Activated naive CD8-positive, alpha-beta T cell (primary cell): ENCODE data around the gene FILIP1L.

Source experiments
- H3K27ac Mint-ChIP-seq: one replicate; pipeline ENCODE4 v1.8.0; 2021; ENCODE audit warnings: mixed read lengths
- H3K27me3 Mint-ChIP-seq: one replicate; pipeline ENCODE4 v1.8.0; 2021; ENCODE audit warnings: mixed read lengths
- H3K36me3 Mint-ChIP-seq: one replicate; pipeline ENCODE4 v1.8.0; 2021; ENCODE audit warnings: mixed read lengths
- H3K4me1 Mint-ChIP-seq: one replicate; pipeline ENCODE4 v1.8.0; 2021; ENCODE audit warnings: low read depth, mixed read lengths
- H3K4me3 Mint-ChIP-seq: one replicate; pipeline ENCODE4 v1.8.0; 2021; ENCODE audit warnings: mild to moderate bottlenecking, mixed read lengths
- H3K9me3 Mint-ChIP-seq: one replicate; pipeline ENCODE4 v1.8.0; 2021; ENCODE audit warnings: low read depth, mixed read lengths

The FILIP1L gene

GRCh38 chr3:99915906-99916432 lies 198.3 kb downstream of the FILIP1L start:
- H3K36me3 Mint-ChIP-seq, result peaks cover 14% of the 10 kb centered on the region
- no peak overlapping the region for H3K4me3 Mint-ChIP-seq
- H3K4me1 Mint-ChIP-seq, result peaks cover 2% of the 10 kb centered on the region
- no peaks in the 10 kb centered on the region for H3K27me3 Mint-ChIP-seq
- H3K27ac Mint-ChIP-seq, result no peak overlapping the region
- H3K9me3 Mint-ChIP-seq, result no peaks in the 10 kb centered on the region

GRCh38 chr3:99911433-99911832 lies 202.9 kb downstream of the FILIP1L start:
- H3K36me3 Mint-ChIP-seq, result peaks cover 10% of the 10 kb centered on the region
- H3K27ac Mint-ChIP-seq, result no peak overlapping the region
- no peaks in the 10 kb centered on the region for H3K27me3 Mint-ChIP-seq
- no peaks in the 10 kb centered on the region for H3K9me3 Mint-ChIP-seq
- peaks cover 2% of the 10 kb centered on the region for H3K4me1 Mint-ChIP-seq
- H3K4me3 Mint-ChIP-seq, result no peak overlapping the region

GRCh38 chr3:99910752-99911290 lies 203.5 kb downstream of the FILIP1L start:
- Mint-ChIP-seq H3K9me3 (no peaks in the 10 kb centered on the region), H3K4me1 (peaks cover 2% of the 10 kb centered on the region), H3K27ac (no peak overlapping the region)

GRCh38 chr3:99909714-99910495 lies 204.4 kb downstream of the FILIP1L start:
- peaks cover 4% of the 10 kb centered on the region for H3K4me1 Mint-ChIP-seq
- no peaks in the 10 kb centered on the region for H3K27me3 Mint-ChIP-seq
- H3K4me3 Mint-ChIP-seq, result no peak overlapping the region
- peaks cover 12% of the 10 kb centered on the region for H3K36me3 Mint-ChIP-seq
- H3K27ac Mint-ChIP-seq, result no peak overlapping the region
- H3K9me3 Mint-ChIP-seq, result no peaks in the 10 kb centered on the region

More at GRCh38 chr3:99910752-99911290, 203.5 kb downstream of the FILIP1L start:
- Mint-ChIP-seq H3K4me3 (no peak overlapping the region), H3K27me3 (no peaks in the 10 kb centered on the region), H3K36me3 (peaks cover 9% of the 10 kb centered on the region)

GRCh38 chr3:99907959-99908544 lies 206.2 kb downstream of the FILIP1L start:
- Mint-ChIP-seq H3K36me3 (peaks cover 17% of the 10 kb centered on the region), H3K4me1 (peaks cover 4% of the 10 kb centered on the region), H3K4me3 (no peak overlapping the region), H3K27ac (no peak overlapping the region), H3K9me3 (no peaks in the 10 kb centered on the region), H3K27me3 (no peaks in the 10 kb centered on the region)

GRCh38 chr3:99903869-99904268 lies 210.4 kb downstream of the FILIP1L start:
- Mint-ChIP-seq H3K36me3 (peaks cover 17% of the 10 kb centered on the region), H3K4me3 (no peak overlapping the region), H3K4me1 (peaks cover 7% of the 10 kb centered on the region), H3K9me3 (no peaks in the 10 kb centered on the region), H3K27me3 (no peaks in the 10 kb centered on the region), H3K27ac (no peak overlapping the region)

GRCh38 chr3:99902091-99902490 lies 212.2 kb downstream of the FILIP1L start:
- H3K27ac Mint-ChIP-seq, result no peak overlapping the region
- peaks cover 19% of the 10 kb centered on the region for H3K36me3 Mint-ChIP-seq

GRCh38 chr3:99901200-99901926 lies 212.9 kb downstream of the FILIP1L start:
- Mint-ChIP-seq H3K36me3 (peaks cover 18% of the 10 kb centered on the region), H3K4me3 (no peak overlapping the region), H3K27ac (no peak overlapping the region), H3K4me1 (peaks cover 9% of the 10 kb centered on the region), H3K9me3 (no peaks in the 10 kb centered on the region), H3K27me3 (no peaks in the 10 kb centered on the region)

More at GRCh38 chr3:99902091-99902490, 212.2 kb downstream of the FILIP1L start:
- H3K9me3 Mint-ChIP-seq, result no peaks in the 10 kb centered on the region
- peaks cover 8% of the 10 kb centered on the region for H3K4me1 Mint-ChIP-seq
- no peaks in the 10 kb centered on the region for H3K27me3 Mint-ChIP-seq
- no peak overlapping the region for H3K4me3 Mint-ChIP-seq

- H3K27me3 Mint-ChIP-seq, result no peaks in the 10 kb centered on the region
- H3K36me3 Mint-ChIP-seq, result peaks cover 23% of the 10 kb centered on the region
- no peak overlapping the region for H3K27ac Mint-ChIP-seq
- H3K9me3 Mint-ChIP-seq, result no peaks in the 10 kb centered on the region
- peaks cover 19% of the 10 kb centered on the region for H3K4me1 Mint-ChIP-seq
- no peak overlapping the region for H3K4me3 Mint-ChIP-seq
These were observed 214.1 kb downstream of the FILIP1L start for GRCh38 chr3:99900248-99900647.

- Mint-ChIP-seq H3K9me3 (no peaks in the 10 kb centered on the region), H3K36me3 (peaks cover 21% of the 10 kb centered on the region), H3K27me3 (no peaks in the 10 kb centered on the region), H3K4me3 (no peak overlapping the region), H3K4me1 (peaks cover 16% of the 10 kb centered on the region), H3K27ac (no peak overlapping the region)
These were observed 214.7 kb downstream of the FILIP1L start for GRCh38 chr3:99899603-99900002.

GRCh38 chr3:99896482-99896881 lies 217.8 kb downstream of the FILIP1L start:
- peaks cover 14% of the 10 kb centered on the region for H3K4me1 Mint-ChIP-seq

GRCh38 chr3:99895703-99896441 lies 218.4 kb downstream of the FILIP1L start:
- Mint-ChIP-seq H3K4me3 (no peak overlapping the region), H3K9me3 (no peaks in the 10 kb centered on the region), H3K27me3 (no peaks in the 10 kb centered on the region), H3K27ac (no peak overlapping the region), H3K4me1 (peaks cover 14% of the 10 kb centered on the region), H3K36me3 (peaks cover 19% of the 10 kb centered on the region)

More at GRCh38 chr3:99896482-99896881, 217.8 kb downstream of the FILIP1L start:
- no peaks in the 10 kb centered on the region for H3K27me3 Mint-ChIP-seq
- no peaks in the 10 kb centered on the region for H3K9me3 Mint-ChIP-seq
- H3K4me3 Mint-ChIP-seq, result no peak overlapping the region
- peaks cover 21% of the 10 kb centered on the region for H3K36me3 Mint-ChIP-seq
- H3K27ac Mint-ChIP-seq, result no peak overlapping the region

- no peaks in the 10 kb centered on the region for H3K27me3 Mint-ChIP-seq
- H3K4me1 Mint-ChIP-seq, result peaks cover 14% of the 10 kb centered on the region
- no peak overlapping the region for H3K4me3 Mint-ChIP-seq
- H3K27ac Mint-ChIP-seq, result no peak overlapping the region
- peaks cover 17% of the 10 kb centered on the region for H3K36me3 Mint-ChIP-seq
- H3K9me3 Mint-ChIP-seq, result no peaks in the 10 kb centered on the region
These were observed 219.1 kb downstream of the FILIP1L start for GRCh38 chr3:99895131-99895696.

GRCh38 chr3:99892332-99892731 lies 222.0 kb downstream of the FILIP1L start:
- no peaks in the 10 kb centered on the region for H3K27me3 Mint-ChIP-seq
- H3K27ac Mint-ChIP-seq, result no peak overlapping the region
- peaks cover 12% of the 10 kb centered on the region for H3K4me1 Mint-ChIP-seq
- H3K4me3 Mint-ChIP-seq, result no peak overlapping the region
- no peaks in the 10 kb centered on the region for H3K9me3 Mint-ChIP-seq
- peaks cover 12% of the 10 kb centered on the region for H3K36me3 Mint-ChIP-seq
